ENCODE measurements around the gene TRAK1.

Gene TRAK1

DNA sequence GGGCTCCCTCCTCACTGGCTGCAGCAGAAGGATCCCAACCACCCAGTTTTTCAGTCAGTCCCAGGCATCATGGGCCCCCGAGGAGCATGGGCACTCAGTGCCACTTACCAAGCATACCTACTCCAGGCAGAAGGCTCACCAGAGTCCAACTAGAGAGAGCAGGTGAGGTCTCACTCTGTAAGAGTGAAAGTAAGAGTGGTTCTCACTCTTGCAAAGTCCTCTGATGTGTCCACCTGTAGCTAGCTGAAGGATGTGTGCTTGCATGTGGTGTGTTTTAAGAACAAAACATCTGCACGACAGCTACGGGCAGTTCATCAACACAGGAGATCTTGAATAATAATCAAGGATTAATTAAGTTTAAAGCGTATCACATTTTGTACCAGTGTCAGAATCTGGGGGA lies 125.1 kb downstream of the TRAK1 start:
- no peak overlapping the region for H3K4me3 ChIP-seq (ENCODE audit: low read depth, low read length)
- TF ChIP-seq, protein P1, sequence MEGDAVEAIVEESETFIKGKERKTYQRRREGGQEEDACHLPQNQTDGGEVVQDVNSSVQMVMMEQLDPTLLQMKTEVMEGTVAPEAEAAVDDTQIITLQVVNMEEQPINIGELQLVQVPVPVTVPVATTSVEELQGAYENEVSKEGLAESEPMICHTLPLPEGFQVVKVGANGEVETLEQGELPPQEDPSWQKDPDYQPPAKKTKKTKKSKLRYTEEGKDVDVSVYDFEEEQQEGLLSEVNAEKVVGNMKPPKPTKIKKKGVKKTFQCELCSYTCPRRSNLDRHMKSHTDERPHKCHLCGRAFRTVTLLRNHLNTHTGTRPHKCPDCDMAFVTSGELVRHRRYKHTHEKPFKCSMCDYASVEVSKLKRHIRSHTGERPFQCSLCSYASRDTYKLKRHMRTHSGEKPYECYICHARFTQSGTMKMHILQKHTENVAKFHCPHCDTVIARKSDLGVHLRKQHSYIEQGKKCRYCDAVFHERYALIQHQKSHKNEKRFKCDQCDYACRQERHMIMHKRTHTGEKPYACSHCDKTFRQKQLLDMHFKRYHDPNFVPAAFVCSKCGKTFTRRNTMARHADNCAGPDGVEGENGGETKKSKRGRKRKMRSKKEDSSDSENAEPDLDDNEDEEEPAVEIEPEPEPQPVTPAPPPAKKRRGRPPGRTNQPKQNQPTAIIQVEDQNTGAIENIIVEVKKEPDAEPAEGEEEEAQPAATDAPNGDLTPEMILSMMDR (IDR thresholded peaks at IDR 0.05; ENCODE audit: low read depth, low read length, missing control alignments) = no peak
- in situ Hi-C loops (cut with HindIII; ENCODE audit: low sequenced_read_pairs) = no loop called here

DNA sequence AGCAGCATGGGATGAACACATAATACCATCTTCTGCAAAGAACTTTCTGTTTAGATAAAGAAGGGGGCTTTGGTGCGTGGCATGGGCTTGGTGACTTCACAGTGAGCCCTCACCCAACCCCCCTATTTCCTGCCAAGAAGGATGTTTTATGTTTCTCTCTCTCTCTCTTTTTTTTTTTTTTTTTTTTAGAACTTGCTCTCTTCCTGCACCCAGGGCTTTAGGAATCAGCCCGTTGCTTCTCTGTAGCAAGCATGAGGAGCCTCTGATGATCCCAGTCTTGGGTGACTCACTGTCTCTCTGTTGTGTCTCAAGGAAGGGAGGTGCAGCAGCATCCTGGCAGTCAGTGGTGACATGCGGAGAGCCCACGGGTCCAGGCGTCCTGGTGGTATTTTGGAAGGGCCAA lies 125.8 kb downstream of the TRAK1 start:
- H3K4me3 ChIP-seq (ENCODE audit: low read depth, low read length) = no peak overlapping the region
- TF ChIP-seq, protein P1 (IDR thresholded peaks at IDR 0.05; ENCODE audit: low read depth, low read length, missing control alignments) = no peak
- in situ Hi-C loops (cut with HindIII; ENCODE audit: low sequenced_read_pairs) = no loop called here
- DNase-seq (ENCODE audit: low read depth) = no peak

More for the DNA sequence above, 125.1 kb downstream of the TRAK1 start:
- DNase-seq (ENCODE audit: low read depth) = no peak

DNA sequence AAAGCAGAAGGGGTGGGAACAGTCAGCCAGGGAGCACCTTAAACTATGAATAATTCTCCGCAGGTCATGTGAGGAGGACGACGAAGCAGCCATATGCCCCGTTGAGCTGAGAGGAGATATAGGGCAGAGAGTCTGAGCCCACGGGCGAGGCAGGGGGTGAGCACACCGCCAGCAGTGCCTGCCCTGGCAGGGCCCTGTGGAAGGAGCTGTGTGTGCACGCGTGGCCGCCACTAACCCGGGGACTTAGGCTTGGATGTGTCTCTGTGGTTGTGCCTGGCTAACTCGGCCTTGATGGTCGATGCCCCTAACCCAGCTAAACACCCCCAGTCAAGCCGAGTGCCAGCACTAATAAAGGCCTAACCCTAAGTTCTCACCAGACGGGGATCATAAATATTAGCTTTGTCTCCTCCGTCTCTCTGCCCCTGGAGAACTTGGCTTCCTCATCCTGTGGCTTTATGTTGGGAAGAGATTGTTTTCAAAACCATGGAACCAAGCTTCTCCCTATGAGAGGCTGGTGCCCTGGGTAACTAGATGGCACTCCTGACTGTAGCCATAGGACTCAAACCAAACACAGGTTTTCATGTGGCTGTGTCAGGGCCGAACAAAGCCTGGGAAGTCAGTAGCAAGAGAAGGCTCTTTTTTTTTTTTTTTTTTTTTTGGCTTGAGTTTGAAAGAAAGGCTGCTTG lies 129.4 kb downstream of the TRAK1 start:
- TF ChIP-seq, protein P1 (IDR thresholded peaks at IDR 0.05; ENCODE audit: low read depth, low read length, missing control alignments) = no peak
- in situ Hi-C loops (cut with HindIII; ENCODE audit: low sequenced_read_pairs) = no loop called here
- no peak overlapping the region for H3K4me3 ChIP-seq (ENCODE audit: low read depth, low read length)

DNA sequence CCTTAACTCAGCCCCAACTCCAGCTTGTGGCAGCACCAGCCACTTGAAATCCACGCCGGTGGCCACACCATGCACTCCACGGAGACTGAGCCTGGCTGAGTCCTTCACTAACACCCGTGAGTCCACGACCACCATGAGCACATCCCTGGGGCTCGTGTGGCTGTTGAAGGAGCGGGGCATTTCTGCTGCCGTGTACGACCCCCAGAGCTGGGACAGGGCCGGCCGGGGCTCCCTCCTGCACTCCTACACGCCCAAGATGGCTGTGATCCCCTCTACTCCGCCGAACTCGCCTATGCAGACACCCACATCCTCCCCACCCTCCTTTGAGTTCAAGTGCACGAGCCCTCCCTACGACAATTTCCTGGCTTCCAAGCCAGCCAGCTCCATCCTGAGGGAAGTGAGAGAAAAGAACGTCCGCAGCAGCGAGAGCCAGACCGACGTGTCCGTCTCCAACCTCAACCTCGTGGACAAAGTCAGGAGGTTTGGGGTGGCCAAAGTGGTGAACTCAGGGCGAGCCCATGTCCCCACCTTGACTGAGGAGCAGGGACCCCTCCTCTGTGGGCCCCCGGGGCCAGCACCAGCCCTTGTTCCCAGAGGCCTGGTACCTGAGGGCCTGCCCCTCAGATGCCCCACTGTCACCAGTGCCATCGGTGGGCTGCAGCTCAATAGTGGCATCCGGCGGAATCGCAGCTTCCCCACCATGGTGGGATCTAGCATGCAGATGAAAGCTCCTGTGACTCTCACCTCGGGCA lies 132.0 kb downstream of the TRAK1 start:
- no peak for DNase-seq (ENCODE audit: low read depth)
- H3K4me3 ChIP-seq (ENCODE audit: low read depth, low read length) = no peak overlapping the region
- in situ Hi-C loops (cut with HindIII; ENCODE audit: low sequenced_read_pairs) = no loop called here
- TF ChIP-seq, protein P1 (IDR thresholded peaks at IDR 0.05; ENCODE audit: low read depth, low read length, missing control alignments) = no peak

More for the DNA sequence above, 129.4 kb downstream of the TRAK1 start:
- no peak for DNase-seq (ENCODE audit: low read depth)

DNA sequence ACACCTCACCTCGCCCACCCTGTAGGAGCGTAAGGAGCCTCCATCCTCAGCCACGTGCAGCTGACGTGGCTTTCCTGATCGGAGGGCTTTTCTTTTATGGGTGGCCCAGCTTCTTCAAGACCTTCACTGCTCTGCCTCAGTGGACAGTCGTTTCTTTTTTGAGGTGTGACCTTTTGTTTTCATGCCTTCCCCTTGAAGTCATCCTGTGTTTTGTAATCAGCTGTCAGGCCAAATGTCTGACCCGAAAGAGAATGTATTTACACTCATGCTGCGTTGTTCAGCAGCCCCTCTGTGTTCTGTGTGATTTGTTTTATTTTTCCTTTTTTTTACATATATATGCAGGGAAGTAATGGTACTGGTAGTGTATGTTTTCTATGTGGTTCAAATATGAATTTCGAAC lies 133.0 kb downstream of the TRAK1 start:
- DNase-seq (ENCODE audit: low read depth) = no peak
- no peak overlapping the region for H3K4me3 ChIP-seq (ENCODE audit: low read depth, low read length)
- in situ Hi-C loops (cut with HindIII; ENCODE audit: low sequenced_read_pairs) = no loop called here
- TF ChIP-seq, protein P1 (IDR thresholded peaks at IDR 0.05; ENCODE audit: low read depth, low read length, missing control alignments) = no peak

DNA sequence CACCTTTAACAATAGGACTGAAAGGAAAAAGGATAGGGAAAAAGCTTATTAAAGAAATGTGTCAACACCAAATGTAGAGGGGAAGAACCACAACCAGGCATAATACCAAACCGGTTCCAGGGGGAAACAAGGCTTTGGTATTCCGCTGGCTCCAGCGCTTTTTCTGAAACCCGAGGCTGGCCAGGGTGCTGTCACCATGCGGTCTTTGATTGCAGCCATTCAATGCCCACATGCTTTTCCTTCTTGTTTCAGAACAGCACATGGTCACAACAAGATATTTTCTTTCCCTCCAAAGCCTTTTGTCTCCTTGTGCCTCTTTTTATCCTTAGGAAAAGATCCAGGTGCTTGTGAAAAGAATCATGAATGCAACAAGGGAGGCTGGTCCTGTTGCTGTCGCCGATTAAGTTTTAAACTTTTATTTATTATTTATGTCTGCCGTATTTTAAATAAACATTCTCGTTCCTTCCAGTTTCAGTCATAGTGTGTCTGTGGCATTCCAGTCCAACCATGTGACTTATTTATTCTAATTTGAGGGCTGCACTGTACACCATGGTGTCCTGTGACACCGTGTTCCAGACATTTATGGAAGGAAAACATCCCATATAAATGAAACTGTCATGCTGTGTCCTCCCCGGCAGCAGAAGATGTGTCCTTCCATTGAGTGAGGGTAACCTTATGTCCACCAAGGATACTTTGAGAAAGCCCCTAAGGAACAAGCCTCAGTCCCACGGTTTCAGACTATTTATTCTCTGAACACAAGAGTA lies 133.7 kb downstream of the TRAK1 start:
- in situ Hi-C loops (cut with HindIII; ENCODE audit: low sequenced_read_pairs) = no loop called here
- TF ChIP-seq, protein P1 (IDR thresholded peaks at IDR 0.05; ENCODE audit: low read depth, low read length, missing control alignments) = no peak
- no peak overlapping the region for H3K4me3 ChIP-seq (ENCODE audit: low read depth, low read length)
- DNase-seq (ENCODE audit: low read depth) = no peak
